Ovary (tissue), 3 donors: ENCODE measurements around the gene LRFN2.

Experiments used
- CTCF ChIP-seq, 3 donors: fragments of 450-650 bp in 2 of 3; fragments of 200-600 bp in 1 of 3; IDR thresholded peaks; one replicate each; pipeline versions ENCODE4 v1.5.1 to v1.8.0; 2016 to 2022; ENCODE audit warnings: antibody characterized with exemption in 3 of 3, mild to moderate bottlenecking in 1 of 3
- EP300 ChIP-seq: sonication (generic); formaldehyde crosslinking; IDR thresholded peaks from one replicate; pipeline ENCODE4 v1.6.1; 2017; ENCODE audit warnings: antibody characterized with exemption
- donor health status: DM: no; HTN: no; CAD: no.

DNA sequence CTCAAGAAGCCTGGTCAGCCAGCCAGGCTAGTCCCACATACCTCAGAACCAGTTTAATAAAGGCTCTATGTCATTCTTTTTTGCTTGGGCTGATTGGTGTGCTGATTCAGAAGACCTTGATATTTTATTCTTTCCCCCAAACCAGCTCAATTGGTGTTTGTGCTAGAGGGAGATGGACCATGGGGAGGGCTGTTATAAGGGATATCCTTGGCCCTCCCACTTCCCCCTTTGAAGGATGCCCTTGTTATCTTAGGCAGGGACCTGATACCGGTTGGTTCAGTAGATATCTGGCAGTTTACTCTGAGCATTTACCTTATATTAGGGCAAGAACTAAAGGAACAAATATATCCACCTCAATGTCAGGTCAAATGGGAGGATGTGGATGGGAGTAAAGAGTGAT, 207.4 kb downstream of the LRFN2 start:
- no peak for TF ChIP-seq CTCF (IDR thresholded peaks at IDR 0.05)
- TF ChIP-seq EP300 = no peak
